Measurements from ENCODE around the gene DTNB. TPM values are rescaled to one million over a fixed set of nuclear protein-coding genes. Genes with fewer than 3 reads are reported as not detected.

Gene DTNB
- total and polyA plus RNA-seq, 12 donors: 4.7 to 27.5 (median 9.4) TPM

GRCh38 chr2:25572638-25573037, 100.7 kb downstream of the DTNB start:
- Histone ChIP-seq H3K36me3 (replicated peaks in 1 of 2) (no peaks in the 10 kb centered on the region), H3K4me1 (replicated peaks in 1 of 2) (no peaks in the 10 kb centered on the region), H3K4me3 (no peak overlapping the region), H3K27ac (no peak overlapping the region), H3K27me3 (no peaks in the 10 kb centered on the region), H3K9me3 (replicated peaks in 1 of 3) (no peaks in the 10 kb centered on the region)
- no peak for DNase-seq
- TF ChIP-seq POLR2A (IDR thresholded peaks at IDR 0.05): no peak
- TF ChIP-seq CTCF (IDR thresholded peaks at IDR 0.05): no peak
- WGBS, 4 donors: 93 to 97% (median 95%) methylated on average over 3 of the region's 3 CpGs
- intact Hi-C loops (cut with DNase I): no loop called here

DNA sequence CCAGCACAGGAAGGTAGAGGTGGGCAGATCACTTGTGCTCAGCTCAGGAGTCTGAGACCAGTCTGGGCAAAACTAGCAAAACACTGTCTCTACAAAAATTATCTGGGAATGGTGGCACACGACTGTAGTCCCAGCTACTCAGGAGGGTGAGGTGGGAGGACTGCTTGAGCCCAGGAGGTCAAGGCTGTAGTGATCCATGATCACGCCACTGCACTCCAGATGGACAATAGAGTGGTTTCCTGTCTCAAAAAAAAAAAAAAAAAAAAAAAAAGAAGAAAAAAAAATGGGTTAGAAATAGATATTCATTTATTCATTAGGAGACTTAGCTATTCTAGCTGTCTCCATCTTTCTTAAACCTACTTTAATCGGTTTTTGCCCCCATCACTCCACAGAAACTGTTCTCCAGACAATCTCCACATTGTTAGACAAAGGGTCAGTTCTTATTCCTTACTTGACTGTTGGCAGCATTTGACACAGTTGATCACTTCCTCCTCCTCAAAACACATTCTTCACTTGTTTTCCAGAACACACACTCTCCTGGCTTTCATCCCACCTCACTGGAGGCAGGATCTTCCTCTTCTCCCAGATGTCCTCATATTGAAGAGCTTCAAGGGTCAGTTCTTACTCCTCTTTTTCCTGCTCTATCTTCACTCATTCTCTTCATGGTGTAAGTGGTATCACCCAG, 103.1 kb downstream of the DTNB start:
- peak in 1 of 7 donors; percentile 14 for DNase-seq
- Histone ChIP-seq H3K27ac (no peak overlapping the region), H3K9me3 (replicated peaks in 1 of 3) (no peaks in the 10 kb centered on the region), H3K36me3 (replicated peaks in 1 of 2) (no peaks in the 10 kb centered on the region), H3K27me3 (no peaks in the 10 kb centered on the region), H3K4me3 (no peak overlapping the region), H3K4me1 (replicated peaks in 1 of 2) (peaks cover 0 to 5% of the 10 kb centered on the region in 2 donors)
- 63 to 67% (median 66%) methylated on average over 3 of the region's 3 CpGs for WGBS, 4 donors
- no peak for TF ChIP-seq CTCF (IDR thresholded peaks at IDR 0.05)
- TF ChIP-seq POLR2A (IDR thresholded peaks at IDR 0.05): no peak
- intact Hi-C loops (cut with DNase I): no loop called here

- H3K27me3 ChIP-seq: no peaks in the 10 kb centered on the region
- peaks cover 0 to 5% of the 10 kb centered on the region in 2 donors for H3K4me1 ChIP-seq (replicated peaks in 1 of 2)
- peak in 1 of 7 donors; percentile 40 for DNase-seq
- intact Hi-C loops (cut with DNase I): no loop called here
- 50 to 70% (median 64%) methylated on average over 1 of the region's 1 CpG for WGBS, 4 donors
- no peak overlapping the region for H3K4me3 ChIP-seq
- no peaks in the 10 kb centered on the region for H3K9me3 ChIP-seq (replicated peaks in 1 of 3)
- H3K27ac ChIP-seq: peak overlapping the region in 1 of 5 donors; percentile 11
- H3K36me3 ChIP-seq (replicated peaks in 1 of 2): no peaks in the 10 kb centered on the region
- no peak for TF ChIP-seq POLR2A (IDR thresholded peaks at IDR 0.05)
- TF ChIP-seq CTCF (IDR thresholded peaks at IDR 0.05): peak; percentile 13 to 56 (median 39)
Observed at GRCh38 chr2:25567406-25567805, 106.0 kb downstream of the DTNB start.

GRCh38 chr2:25566694-25567093, 106.7 kb downstream of the DTNB start:
- Histone ChIP-seq H3K4me1 (replicated peaks in 1 of 2) (peaks cover 0 to 5% of the 10 kb centered on the region in 2 donors), H3K4me3 (no peak overlapping the region), H3K36me3 (replicated peaks in 1 of 2) (no peaks in the 10 kb centered on the region), H3K9me3 (replicated peaks in 1 of 3) (no peaks in the 10 kb centered on the region), H3K27me3 (no peaks in the 10 kb centered on the region), H3K27ac (peak overlapping the region in 1 of 5 donors; percentile 11)
- 40 to 58% (median 53%) methylated on average over 2 of the region's 2 CpGs for WGBS, 4 donors
- intact Hi-C loops (cut with DNase I): no loop called here
- TF ChIP-seq CTCF (IDR thresholded peaks at IDR 0.05) (no peak), POLR2A (IDR thresholded peaks at IDR 0.05) (no peak)
- DNase-seq: peak in 6 of 7 donors; percentile 33 to 68 (median 45)
